Osteoblast (primary cell): ENCODE data around the gene TMEM50A. TPM values are rescaled to one million over a fixed set of nuclear protein-coding genes. Genes with fewer than 3 reads are reported as not detected.
"Not testable (repeated sequence)": the region's sequence is repeated elsewhere in the genome, so short reads cannot be mapped to it uniquely, and the experiment has no call there.

Experiments
- DNase-seq: peaks from one replicate; pipeline ENCODE4 v3.0.0; 2011; ENCODE audit warnings: low spot score, mixed read lengths; ENCODE audit not compliant: insufficient read length; ENCODE audit errors: missing footprints
- H2AFZ ChIP-seq: 2 replicates; pipeline ENCODE4 v1.6.0; 2011; ENCODE audit warnings: mild to moderate bottlenecking, low read length
- H3K27ac ChIP-seq: 2 replicates; pipeline ENCODE4 v1.5.1; 2011; ENCODE audit warnings: mild to moderate bottlenecking, low read depth, low read length, moderate library complexity
- H3K27me3 ChIP-seq: 2 replicates; pipeline ENCODE4 v1.6.0; 2012; ENCODE audit warnings: mild to moderate bottlenecking, control low read depth, inconsistent platforms, low read length, moderate library complexity; ENCODE audit not compliant: insufficient read depth
- H3K36me3 ChIP-seq: 2 replicates; pipeline ENCODE4 v1.5.1; 2011; ENCODE audit warnings: mild to moderate bottlenecking, low read length, control low read depth, moderate library complexity; ENCODE audit not compliant: insufficient read depth
- H3K4me1 ChIP-seq: 2 replicates; pipeline ENCODE4 v1.5.1; 2011; ENCODE audit warnings: mild to moderate bottlenecking, low read length, control low read depth, moderate library complexity; ENCODE audit not compliant: insufficient read depth
- H3K4me2 ChIP-seq: 2 replicates; pipeline ENCODE4 v1.6.0; 2011; ENCODE audit warnings: mild to moderate bottlenecking, low read length; ENCODE audit not compliant: insufficient read depth
- H3K4me3 ChIP-seq: fragments of 200-600 bp; sonication (generic); 3 replicates; pipeline ENCODE4 v1.5.1; 2012; ENCODE audit warnings: mild to moderate bottlenecking, low read length, inconsistent platforms; ENCODE audit not compliant: insufficient read depth
- H3K79me2 ChIP-seq: 2 replicates; pipeline ENCODE4 v1.6.0; 2012; ENCODE audit warnings: mild to moderate bottlenecking, low read length, control low read depth, inconsistent platforms; ENCODE audit not compliant: insufficient read depth
- H3K9me3 ChIP-seq: 2 replicates; pipeline ENCODE4 v1.5.1; 2011; ENCODE audit warnings: low read depth, low read length, control low read depth
- H4K20me1 ChIP-seq: 2 replicates; pipeline ENCODE4 v1.6.0; 2012; ENCODE audit warnings: mild to moderate bottlenecking, low read length, control low read depth; ENCODE audit not compliant: insufficient read depth
- total RNA-seq: library from RNA; depleted of rRNA; stranded (reverse); fragments of >200 nt; gene quantifications from 2 replicates; pipeline ENCODE4 v1.2.3, GENCODE V29; 2012

The TMEM50A gene
- total RNA-seq, 1 donor: 165 TPM

- H4K20me1 ChIP-seq, H2AFZ ChIP-seq, H3K36me3 ChIP-seq, DNase-seq, H3K9me3 ChIP-seq, H3K4me1 ChIP-seq, H3K27ac ChIP-seq, H3K4me3 ChIP-seq, H3K79me2 ChIP-seq, H3K27me3 ChIP-seq, H3K4me2 ChIP-seq: not testable (repeated sequence)
Observed at GRCh38 chr1:25302330-25302729, 35.8 kb upstream of the TMEM50A start.

GRCh38 chr1:25304936-25305335, 33.2 kb upstream of the TMEM50A start:
- H3K36me3 ChIP-seq, DNase-seq, H3K27ac ChIP-seq, H3K27me3 ChIP-seq, H3K4me3 ChIP-seq, H3K4me1 ChIP-seq, H3K79me2 ChIP-seq, H4K20me1 ChIP-seq, H2AFZ ChIP-seq, H3K4me2 ChIP-seq, H3K9me3 ChIP-seq: not testable (repeated sequence)

DNA sequence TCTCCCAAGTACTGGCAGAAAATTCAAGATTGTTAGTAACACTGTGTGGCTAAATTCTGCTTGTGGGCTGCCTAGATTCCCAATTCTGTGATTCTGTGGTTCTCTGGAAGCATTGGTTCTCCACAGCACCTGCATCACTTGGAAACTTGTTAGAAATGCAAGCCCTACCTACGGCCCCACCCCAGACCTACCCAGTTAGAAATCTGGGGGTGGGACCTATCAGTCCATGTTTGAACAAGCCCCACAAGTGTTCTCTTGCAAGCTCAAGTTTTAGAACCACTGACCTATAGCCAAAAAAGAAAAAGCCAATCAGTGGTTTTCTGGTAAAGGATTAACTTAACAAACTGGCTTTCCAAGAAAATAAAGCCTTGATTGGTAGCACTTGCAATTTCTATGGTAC, 30.0 kb upstream of the TMEM50A start:
- DNase-seq, H3K4me2 ChIP-seq, H3K27me3 ChIP-seq, H3K79me2 ChIP-seq, H3K4me3 ChIP-seq, H3K4me1 ChIP-seq, H4K20me1 ChIP-seq, H2AFZ ChIP-seq, H3K9me3 ChIP-seq, H3K36me3 ChIP-seq: not testable (repeated sequence)
- peak overlapping the region; percentile 80 for H3K27ac ChIP-seq

DNA sequence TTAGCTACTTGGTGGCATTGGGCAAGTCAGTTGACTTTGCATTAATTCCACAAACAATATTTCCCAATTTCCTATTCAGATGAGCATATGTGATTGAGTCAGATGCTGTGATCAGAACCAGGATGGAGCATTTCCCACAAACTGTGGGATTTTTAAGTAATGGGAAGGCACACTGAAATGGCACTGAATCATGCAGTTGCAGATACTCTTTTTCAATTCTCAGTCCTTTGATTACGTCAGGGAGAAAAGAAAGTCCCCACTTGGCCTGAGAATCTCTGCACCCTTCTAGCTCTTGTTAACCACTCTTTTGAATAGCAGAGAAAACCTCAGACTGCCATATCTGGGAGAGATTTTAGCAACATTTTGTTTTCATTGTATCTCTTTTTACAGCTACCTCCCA, 29.0 kb upstream of the TMEM50A start:
- H3K36me3 ChIP-seq, H4K20me1 ChIP-seq, H3K4me1 ChIP-seq, H3K4me3 ChIP-seq, H3K27me3 ChIP-seq, H2AFZ ChIP-seq, H3K4me2 ChIP-seq, H3K9me3 ChIP-seq, H3K79me2 ChIP-seq: not testable (repeated sequence)
- H3K27ac ChIP-seq: peak overlapping the region; percentile 80
- peak; percentile 81 for DNase-seq

- not testable (repeated sequence) for H3K27me3 ChIP-seq, H3K4me3 ChIP-seq, H3K36me3 ChIP-seq, H3K4me1 ChIP-seq, H2AFZ ChIP-seq, H4K20me1 ChIP-seq, H3K79me2 ChIP-seq, H3K4me2 ChIP-seq, H3K9me3 ChIP-seq, DNase-seq
- peak overlapping the region; percentile 80 for H3K27ac ChIP-seq
Observed at GRCh38 chr1:25309486-25309885, 28.6 kb upstream of the TMEM50A start.

DNA sequence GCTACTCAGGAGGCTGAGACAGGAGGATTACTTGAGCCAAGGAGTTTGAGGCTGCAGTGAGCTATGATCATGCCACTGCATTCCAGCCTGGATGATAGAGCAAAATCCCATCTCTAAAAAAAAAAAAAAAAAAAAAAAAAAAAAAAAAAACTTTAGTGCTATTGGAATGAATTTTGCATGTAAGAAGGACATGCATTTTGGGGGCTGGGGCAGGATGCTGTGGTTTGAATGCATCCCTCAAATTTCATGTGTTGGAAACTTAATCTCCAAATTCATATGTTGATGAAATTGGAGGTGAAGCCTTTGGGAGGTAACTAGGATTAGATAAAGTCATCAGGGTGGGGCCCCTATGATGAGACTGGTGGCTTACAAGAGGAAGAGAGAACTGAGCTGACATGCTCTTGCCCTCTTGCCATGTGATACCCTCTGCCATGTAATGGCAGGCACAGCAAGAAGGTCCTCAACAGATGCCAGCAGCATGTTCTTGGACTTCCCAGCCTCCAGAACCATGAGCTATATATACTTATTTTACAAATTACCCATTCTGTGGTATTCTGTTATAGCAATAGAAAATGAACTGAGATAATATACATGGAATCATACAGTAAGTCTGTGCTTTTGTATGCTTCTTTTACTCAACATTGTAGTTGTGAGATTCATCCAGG, 25.2 kb upstream of the TMEM50A start:
- H3K27me3 ChIP-seq, H3K27ac ChIP-seq, H3K4me2 ChIP-seq, DNase-seq, H3K79me2 ChIP-seq, H4K20me1 ChIP-seq, H3K36me3 ChIP-seq, H2AFZ ChIP-seq, H3K9me3 ChIP-seq, H3K4me3 ChIP-seq, H3K4me1 ChIP-seq: not testable (repeated sequence)

GRCh38 chr1:25320314-25320938, 17.7 kb upstream of the TMEM50A start:
- H3K36me3 ChIP-seq, H3K79me2 ChIP-seq, H3K9me3 ChIP-seq, H2AFZ ChIP-seq, H4K20me1 ChIP-seq, H3K4me3 ChIP-seq, H3K27me3 ChIP-seq, DNase-seq: not testable (repeated sequence)
- Histone ChIP-seq H3K4me2 (peak overlapping the region; percentile 74), H3K4me1 (peaks cover 13% of the 10 kb centered on the region), H3K27ac (peak overlapping the region; percentile 97)

DNA sequence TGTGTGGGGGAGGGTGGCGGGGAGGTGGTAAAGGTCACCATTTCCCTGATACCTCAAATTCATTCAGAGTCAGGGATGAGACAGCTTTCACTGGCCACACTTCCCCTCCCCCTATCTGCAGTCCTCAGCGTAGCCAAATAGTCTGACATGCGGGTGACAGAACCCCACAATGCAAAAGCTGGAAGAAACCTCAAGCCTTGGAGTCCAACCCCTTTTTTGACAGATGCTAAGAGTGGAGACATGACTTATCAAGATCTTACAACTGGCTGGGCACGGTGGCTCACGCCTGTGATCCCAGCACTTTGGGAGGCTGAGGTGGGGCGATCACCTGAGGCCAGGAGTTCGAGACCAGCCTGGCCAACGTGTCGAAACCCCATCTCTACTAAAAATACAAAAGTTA, 16.0 kb upstream of the TMEM50A start:
- H2AFZ ChIP-seq, H3K27me3 ChIP-seq, H3K4me3 ChIP-seq, H3K36me3 ChIP-seq, H4K20me1 ChIP-seq, H3K79me2 ChIP-seq, H3K4me2 ChIP-seq, DNase-seq, H3K27ac ChIP-seq, H3K9me3 ChIP-seq: not testable (repeated sequence)
- peaks cover 13% of the 10 kb centered on the region for H3K4me1 ChIP-seq

- H2AFZ ChIP-seq, H3K27ac ChIP-seq, H3K9me3 ChIP-seq, DNase-seq, H3K4me2 ChIP-seq, H3K4me3 ChIP-seq, H3K27me3 ChIP-seq, H3K79me2 ChIP-seq, H4K20me1 ChIP-seq, H3K36me3 ChIP-seq: not testable (repeated sequence)
- peaks cover 17% of the 10 kb centered on the region for H3K4me1 ChIP-seq
Observed at GRCh38 chr1:25324407-25324806, 13.7 kb upstream of the TMEM50A start.
